Activated T-cell treated with anti-CD3 and anti-CD28 coated beads for 48 hours (primary cell): Measurements from ENCODE around the gene TRIO.

Source experiments
- DNase-seq: peaks from one replicate; pipeline ENCODE4 v3.0.0-alpha.2; 2020; ENCODE audit warnings: low read depth

The TRIO gene

DNA sequence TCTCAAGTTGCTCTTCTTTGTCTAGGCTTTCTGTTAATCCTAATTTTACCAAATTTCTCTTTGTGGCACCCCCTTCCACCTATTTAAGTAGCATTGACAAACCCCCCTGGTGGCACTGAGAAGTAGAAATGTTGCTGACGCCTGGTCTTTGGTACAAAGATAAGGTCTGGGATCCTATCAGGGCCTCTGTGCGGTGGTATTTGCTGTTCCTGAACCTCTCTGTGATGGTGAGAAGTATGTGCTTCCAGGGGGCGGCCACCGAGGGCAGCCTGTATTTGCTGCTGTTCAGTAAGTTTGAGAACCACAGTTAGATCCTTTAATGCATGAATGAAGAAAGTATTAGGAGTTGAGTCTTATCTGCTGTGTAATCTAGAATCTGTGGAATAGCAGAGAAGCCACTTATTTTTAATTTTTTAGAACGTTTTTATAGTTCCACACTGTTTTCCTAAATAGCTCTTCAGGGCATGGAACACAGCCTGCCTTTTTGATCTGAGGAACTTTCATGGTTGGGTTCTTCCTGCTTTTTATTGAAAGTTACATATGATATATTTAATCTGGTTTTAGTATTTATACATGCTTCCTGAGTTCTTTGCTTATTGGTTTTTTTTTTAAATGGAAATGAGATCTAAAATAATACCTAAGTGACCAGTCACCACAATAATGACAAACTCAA is 124.2 kb downstream of the TRIO start:
- no peak for DNase-seq

DNA sequence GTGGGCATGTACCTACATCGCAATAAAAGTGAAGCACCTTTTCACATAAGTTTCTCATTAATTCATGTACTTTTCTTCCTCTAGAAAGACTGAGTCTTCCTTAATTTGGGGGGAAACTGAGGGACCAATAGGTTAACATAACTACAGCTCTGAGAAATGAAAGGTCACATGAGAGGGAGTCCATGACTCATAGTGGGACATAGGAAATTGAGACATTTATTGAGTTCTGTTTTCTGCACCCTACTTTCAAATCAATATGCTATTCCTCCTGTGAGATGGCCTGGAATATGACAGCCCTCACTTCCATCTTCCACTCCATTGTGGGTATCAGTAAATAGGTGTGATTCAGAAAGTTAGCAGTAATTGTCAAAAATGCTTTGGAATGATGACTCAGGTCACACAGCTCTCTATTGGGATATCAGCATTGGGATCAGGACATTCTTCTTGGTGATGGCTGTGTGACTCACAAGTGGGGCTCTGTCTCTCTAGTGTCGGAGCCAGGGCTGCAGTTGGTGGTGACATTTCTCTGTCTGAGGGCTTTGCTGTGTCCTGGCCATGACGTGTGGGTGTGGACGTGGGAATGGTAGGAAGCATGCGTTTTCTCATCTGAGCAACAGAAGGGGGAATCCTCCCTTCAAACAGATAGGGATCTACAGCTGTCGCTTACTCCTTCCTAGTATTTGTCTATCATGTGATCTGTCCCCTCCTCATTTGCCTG is 125.0 kb downstream of the TRIO start:
- no peak for DNase-seq

GRCh38 chr5:14268738-14269137 is 125.6 kb downstream of the TRIO start:
- no peak for DNase-seq

- no peak for DNase-seq
These were observed 126.3 kb downstream of the TRIO start for GRCh38 chr5:14269395-14269794.

DNA sequence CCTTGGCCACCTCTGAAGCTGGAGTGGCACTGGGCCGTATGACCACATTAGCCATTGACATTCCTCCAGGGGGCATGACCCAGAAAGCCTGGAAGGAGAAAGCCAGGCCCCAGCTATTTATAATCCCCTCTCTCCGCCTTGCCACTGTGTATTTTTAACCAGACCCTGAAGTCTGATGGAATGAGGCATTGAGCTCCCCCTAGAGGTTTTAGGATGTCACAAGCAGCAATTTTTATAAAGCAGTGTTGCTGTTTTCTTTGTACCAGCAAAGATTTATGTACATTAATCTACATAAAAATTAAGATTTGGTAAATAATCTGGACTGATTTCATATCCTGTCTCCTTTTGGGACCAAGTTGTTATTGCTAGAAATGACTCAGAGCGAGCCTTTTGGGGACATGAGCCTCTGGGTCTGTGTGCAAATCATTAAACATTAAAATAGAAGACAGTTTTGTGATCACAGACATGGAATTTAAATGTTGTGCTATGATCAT is 127.1 kb downstream of the TRIO start:
- DNase-seq, result no peak

DNA sequence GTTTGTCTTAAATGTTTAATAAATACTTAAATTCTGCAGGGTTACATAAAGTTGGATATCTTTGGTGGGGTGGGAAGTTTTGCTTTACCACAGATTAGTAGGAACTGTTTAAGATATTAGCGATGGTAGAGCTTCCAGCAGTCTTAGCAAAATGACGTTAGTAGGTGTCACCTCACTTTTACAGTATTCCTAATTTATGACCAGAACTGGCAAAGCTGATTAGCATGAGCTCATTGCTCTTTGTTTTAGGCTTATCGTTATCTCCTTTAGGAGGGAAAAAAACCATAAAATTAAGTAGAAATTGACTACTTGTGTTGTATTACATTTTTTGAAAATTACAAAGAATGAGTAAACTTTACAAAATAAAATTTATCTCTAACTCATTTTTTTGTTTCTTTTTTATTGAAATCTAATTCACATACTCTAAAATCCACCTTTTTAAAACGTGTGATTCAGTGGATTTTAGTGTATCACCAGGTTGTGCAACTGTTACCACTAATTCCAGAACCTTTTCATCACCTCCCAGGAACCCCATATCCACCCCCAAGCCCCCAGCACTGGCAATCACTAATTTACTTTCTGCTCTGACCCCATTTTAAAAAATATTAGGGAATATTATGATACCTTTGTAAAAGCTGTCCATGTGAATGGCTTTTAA is 129.5 kb downstream of the TRIO start:
- DNase-seq, result no peak

DNA sequence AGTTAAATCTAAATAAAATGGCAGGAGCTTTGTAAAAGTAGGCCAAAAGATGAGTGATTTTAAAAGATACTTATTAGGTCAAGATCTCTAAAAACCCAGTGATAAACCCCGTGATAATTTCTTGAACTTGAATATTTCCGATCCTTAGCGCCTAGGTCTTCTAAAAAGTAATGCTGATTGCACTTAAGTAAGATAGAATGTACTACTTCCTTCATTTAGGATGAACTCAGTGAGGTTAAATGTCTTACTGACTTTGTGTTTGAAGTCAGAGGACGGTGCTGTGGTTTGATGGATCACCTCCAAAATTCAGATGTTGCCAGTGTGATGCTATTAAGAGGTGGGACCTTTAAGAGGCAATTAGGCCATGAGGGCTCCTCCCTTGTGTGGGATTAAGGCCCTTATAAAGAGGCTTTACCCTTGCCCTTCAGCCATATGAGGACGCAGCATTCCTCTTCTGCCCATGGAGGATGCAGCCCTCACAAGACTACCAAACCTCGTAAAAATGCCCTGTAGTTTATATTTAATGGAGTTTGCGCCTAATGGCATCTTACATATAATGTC is 130.1 kb downstream of the TRIO start:
- DNase-seq, result no peak

- DNase-seq, result no peak
These were observed 133.2 kb downstream of the TRIO start for GRCh38 chr5:14276380-14276779.

DNA sequence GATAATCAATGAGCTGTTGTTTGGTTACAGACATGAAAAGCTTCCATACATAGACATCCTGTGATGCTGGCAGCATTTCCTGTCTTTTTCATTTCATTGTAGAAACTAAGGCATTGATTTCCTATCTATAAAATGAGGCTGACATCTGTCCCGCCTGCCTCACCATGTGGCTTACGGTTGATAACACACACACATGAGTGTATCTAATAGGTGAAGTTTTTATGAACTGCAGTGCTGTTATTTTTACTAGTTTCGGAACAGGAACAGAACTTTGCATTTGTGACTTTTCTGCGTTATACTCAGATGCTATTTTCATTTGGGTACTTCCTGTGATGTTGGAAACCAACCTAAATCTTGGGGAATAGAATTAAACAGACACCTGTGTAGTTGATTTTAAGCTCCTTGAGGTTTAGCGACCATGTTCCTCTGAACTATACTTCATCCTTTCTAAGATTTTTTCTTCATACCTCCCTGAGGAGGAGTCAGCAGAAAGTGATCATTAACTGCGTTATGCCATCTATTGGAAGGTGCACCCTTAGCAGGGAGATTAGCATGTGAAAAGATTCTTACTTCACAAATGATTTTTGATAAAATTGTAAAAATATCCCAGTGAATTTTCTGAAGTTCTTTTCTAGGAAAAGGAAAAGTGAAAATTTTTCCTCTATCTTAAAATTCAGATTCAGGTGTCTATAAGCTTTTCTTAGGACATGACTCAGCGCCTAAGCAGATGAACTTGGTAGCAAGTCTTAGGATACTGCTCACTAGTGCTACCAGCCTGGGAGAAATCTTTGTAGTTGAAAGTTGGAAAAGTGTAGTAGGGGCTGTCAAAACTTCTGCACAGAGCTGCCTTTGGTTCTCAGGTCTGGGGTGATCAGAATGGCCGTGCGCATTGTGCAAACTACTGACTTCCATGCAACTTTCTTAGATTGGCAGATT is 134.5 kb downstream of the TRIO start:
- DNase-seq, result no peak

GRCh38 chr5:14280294-14280854 is 137.2 kb downstream of the TRIO start:
- no peak for DNase-seq

GRCh38 chr5:14281746-14282181 is 138.6 kb downstream of the TRIO start:
- DNase-seq, result peak; percentile 15

GRCh38 chr5:14283139-14283538 is 140.0 kb downstream of the TRIO start:
- DNase-seq, result no peak

GRCh38 chr5:14284392-14285148 is 141.4 kb downstream of the TRIO start:
- DNase-seq, result no peak

GRCh38 chr5:14286007-14286406 is 142.9 kb downstream of the TRIO start:
- DNase-seq, result no peak

DNA sequence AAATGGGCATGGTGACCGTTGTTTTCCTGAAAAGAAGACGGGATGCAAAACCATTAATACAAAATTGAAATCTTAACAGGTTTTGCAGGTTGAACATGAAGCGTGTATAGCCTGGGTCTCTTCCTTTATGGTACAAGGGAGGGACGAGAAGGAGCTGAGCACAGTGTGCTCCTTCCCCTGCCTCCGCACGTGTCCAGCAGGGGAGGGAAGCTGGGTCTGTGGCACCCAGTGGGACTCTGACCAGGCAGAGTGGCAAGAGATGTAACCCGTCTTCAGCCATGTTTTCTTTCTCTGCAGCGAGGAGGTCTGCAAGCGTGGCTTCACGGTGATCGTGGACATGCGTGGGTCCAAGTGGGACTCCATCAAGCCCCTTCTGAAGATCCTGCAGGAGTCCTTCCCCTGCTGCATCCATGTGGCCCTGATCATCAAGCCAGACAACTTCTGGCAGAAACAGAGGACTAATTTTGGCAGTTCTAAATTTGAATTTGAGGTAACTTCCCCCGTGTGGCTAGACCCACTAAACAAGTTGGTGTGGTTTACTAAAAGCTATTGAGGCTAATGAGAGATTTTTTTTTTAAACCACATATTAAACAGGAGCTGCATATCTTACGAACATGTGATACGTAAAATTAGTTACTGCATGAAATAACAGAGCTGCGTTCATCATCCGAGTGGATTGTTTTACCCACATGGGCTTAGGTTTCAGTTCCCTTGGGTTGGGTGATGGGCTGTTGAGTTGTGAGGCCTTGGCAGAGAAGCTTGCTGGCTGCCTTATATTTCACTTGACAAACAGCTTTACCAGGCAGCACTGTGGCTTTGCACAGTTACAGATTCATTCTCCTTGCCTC is 143.7 kb downstream of the TRIO start:
- DNase-seq, result no peak

DNA sequence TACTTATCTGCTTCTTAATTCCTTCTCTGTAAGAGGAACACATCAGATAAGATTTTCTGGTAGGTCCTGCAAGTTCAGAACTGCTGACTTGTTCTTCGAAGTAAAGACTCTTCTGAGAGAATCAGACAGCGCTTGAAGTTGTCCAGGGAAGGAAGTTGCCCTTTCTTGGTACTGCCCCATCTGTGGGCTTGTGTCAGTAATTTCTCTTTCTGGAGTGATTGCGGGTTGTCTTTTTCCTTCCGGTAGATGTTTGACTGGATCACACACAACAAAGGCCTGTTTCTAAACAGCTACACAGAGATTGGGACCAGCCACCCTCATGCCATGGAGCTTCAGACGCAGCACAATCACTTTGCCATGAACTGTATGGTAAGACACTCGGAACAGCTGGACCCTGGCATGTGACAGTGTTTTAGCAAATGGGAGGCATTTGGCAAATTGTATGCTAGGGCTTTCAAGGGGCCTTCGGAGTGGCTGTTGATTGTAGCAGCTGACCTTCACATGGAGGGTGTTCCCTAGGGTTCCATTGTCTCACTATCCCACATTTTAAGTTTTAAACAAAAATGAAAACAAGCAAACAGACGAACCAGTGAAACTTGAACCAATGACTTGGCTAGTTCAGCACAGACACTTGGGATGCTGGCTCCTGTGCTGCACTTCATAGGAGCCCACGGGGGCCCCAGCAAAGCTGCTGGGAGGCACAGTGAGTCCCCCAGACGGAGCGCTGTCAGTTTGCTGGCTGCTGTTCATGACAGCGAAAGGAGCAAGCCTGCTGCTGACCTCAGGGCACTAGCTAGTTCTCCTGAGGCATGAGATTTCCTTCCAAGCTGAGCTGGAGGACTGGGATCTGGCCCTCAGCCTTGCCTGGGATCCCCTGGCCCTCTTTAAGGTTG is 149.9 kb downstream of the TRIO start:
- DNase-seq, result no peak

GRCh38 chr5:14295610-14296009 is 152.5 kb downstream of the TRIO start:
- no peak for DNase-seq

DNA sequence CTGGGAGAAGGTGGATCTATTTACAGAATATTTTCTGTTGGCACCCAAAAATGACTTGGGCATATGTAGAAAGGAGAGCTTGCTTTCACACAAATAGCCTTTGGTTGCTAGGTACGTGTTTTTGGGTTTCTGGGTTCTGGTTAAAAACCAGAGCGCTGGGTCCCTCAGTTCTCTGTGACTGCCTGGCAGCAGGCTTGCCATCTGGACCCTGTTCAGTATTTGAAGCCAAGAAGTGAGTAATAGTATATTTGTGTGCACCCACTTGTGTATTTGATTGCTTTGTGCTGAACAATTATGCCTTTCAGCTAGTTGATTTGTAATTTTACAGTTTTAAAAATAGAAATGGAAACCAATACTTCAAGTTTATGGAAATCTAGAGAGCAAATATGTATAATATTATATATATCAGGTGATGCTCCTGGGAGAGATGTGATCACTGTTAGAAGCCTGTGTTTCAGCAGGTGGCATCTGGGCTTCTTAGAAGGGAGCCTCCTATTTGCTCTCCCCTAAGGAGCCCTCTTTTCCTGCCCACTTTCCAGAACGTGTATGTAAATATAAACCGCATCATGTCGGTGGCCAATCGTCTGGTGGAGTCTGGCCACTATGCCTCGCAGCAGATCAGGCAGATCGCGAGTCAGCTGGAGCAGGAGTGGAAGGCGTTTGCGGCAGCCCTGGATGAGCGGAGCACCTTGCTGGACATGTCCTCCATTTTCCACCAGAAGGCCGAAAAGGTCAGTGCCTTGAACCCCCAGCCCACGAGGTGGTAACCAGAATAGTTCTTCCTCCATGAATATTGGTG is 153.6 kb downstream of the TRIO start:
- no peak for DNase-seq
